Mesendoderm (in vitro differentiated cells): Measurements from ENCODE around the gene SETD3.

Experiments
- DNase-seq: peaks from one replicate; pipeline ENCODE4 v3.0.0; 2013
- H2AK5ac ChIP-seq: 2 replicates; pipeline ENCODE4 v1.6.1; 2013; ENCODE audit warnings: low read length, inconsistent platforms
- H2BK120ac ChIP-seq: 2 replicates; pipeline ENCODE4 v1.6.1; 2013; ENCODE audit warnings: low read depth, mild to moderate bottlenecking, low read length, moderate library complexity, mixed read lengths
- H2BK15ac ChIP-seq: replicated peaks from 2 replicates; pipeline ENCODE4 v1.6.1; 2013; ENCODE audit warnings: low read depth, mild to moderate bottlenecking, moderate library complexity
- H2BK5ac ChIP-seq: 2 replicates; pipeline ENCODE4 v1.6.1; 2013; ENCODE audit warnings: low read length, inconsistent platforms
- H3K18ac ChIP-seq: 2 replicates; pipeline ENCODE4 v1.6.1; 2013; ENCODE audit warnings: mild to moderate bottlenecking, low read length, mixed read lengths
- H3K23ac ChIP-seq: one replicate; pipeline ENCODE4 v1.6.1; 2013; ENCODE audit warnings: low read length
- H3K27ac ChIP-seq: 2 replicates; pipeline ENCODE4 v1.5.1; 2013; ENCODE audit warnings: low read depth, mild to moderate bottlenecking, inconsistent platforms, low read length, moderate library complexity
- H3K27me3 ChIP-seq: 2 replicates; pipeline ENCODE4 v1.6.1; 2013; ENCODE audit warnings: low read length, control low read depth, mild to moderate bottlenecking, inconsistent platforms; ENCODE audit not compliant: insufficient read depth, poor library complexity
- H3K36me3 ChIP-seq: 2 replicates; pipeline ENCODE4 v1.6.1; 2013; ENCODE audit warnings: low read length, inconsistent platforms; ENCODE audit not compliant: control insufficient read depth, insufficient read depth
- H3K4ac ChIP-seq: one replicate; pipeline ENCODE4 v1.6.1; 2013; ENCODE audit warnings: low read depth, mild to moderate bottlenecking, low read length, moderate library complexity
- H3K4me1 ChIP-seq: 2 replicates; pipeline ENCODE4 v1.6.1; 2013; ENCODE audit warnings: low read depth, low read length, inconsistent platforms; ENCODE audit not compliant: control insufficient read depth
- H3K4me2 ChIP-seq: 2 replicates; pipeline ENCODE4 v1.6.1; 2013; ENCODE audit warnings: low read length
- H3K4me3 ChIP-seq: 2 replicates; pipeline ENCODE4 v1.5.1; 2013; ENCODE audit warnings: mild to moderate bottlenecking, low read length
- H3K56ac ChIP-seq: one replicate; pipeline ENCODE4 v1.6.1; 2013; ENCODE audit warnings: low read length
- H3K79me1 ChIP-seq: 2 replicates; pipeline ENCODE4 v1.6.1; 2013; ENCODE audit warnings: low read length, inconsistent platforms
- H3K79me2 ChIP-seq: 2 replicates; pipeline ENCODE4 v1.6.1; 2013; ENCODE audit warnings: mild to moderate bottlenecking, low read length; ENCODE audit not compliant: control insufficient read depth, insufficient read depth
- H3K9ac ChIP-seq: 2 replicates; pipeline ENCODE4 v1.6.1; 2013; ENCODE audit warnings: low read length, inconsistent platforms
- H4K5ac ChIP-seq: one replicate; pipeline ENCODE4 v1.6.1; 2013; ENCODE audit warnings: low read length
- H4K8ac ChIP-seq: one replicate; pipeline ENCODE4 v1.6.1; 2013; ENCODE audit warnings: low read depth, mild to moderate bottlenecking, control low read depth, low read length, moderate library complexity
- WGBS: extraction: QIAGEN DNeasy Blood & Tissue Kit; methylation state at CpG from one replicate; pipeline ENCODE4 v1.1.7; 2013; ENCODE audit warnings: low lambda C conversion rate, missing lambda C conversion rate; ENCODE audit not compliant: insufficient coverage; ENCODE audit errors: extremely low coverage; 5-methylcytosine and 5-hydroxymethylcytosine counted together

Gene SETD3

GRCh38 chr14:99441918-99442317, 38.7 kb downstream of the SETD3 start:
- H3K36me3 ChIP-seq = no peaks in the 10 kb centered on the region

GRCh38 chr14:99441157-99441870, 39.3 kb downstream of the SETD3 start:
- H3K27me3 ChIP-seq = no peaks in the 10 kb centered on the region
- no peak overlapping the region for H3K18ac ChIP-seq
- H3K79me2 ChIP-seq = no peaks in the 10 kb centered on the region
- H3K4me3 ChIP-seq = no peak overlapping the region
- no peak overlapping the region for H2AK5ac ChIP-seq
- H2BK15ac ChIP-seq = no peak overlapping the region
- H2BK5ac ChIP-seq = no peak overlapping the region
- DNase-seq = peak; percentile 75
- H2BK120ac ChIP-seq = no peak overlapping the region
- H3K4me1 ChIP-seq = no peaks in the 10 kb centered on the region
- no peak overlapping the region for H3K56ac ChIP-seq
- H3K9ac ChIP-seq = no peak overlapping the region
- no peak overlapping the region for H4K5ac ChIP-seq
- H3K4me2 ChIP-seq = no peak overlapping the region
- H3K4ac ChIP-seq = no peak overlapping the region
- no CpG with 5 or more reads among the region's 11 CpGs for WGBS
- H4K8ac ChIP-seq = no peak overlapping the region
- no peaks in the 10 kb centered on the region for H3K36me3 ChIP-seq
- H3K23ac ChIP-seq = no peak overlapping the region
- no peak overlapping the region for H3K27ac ChIP-seq
- peaks cover 7% of the 10 kb centered on the region for H3K79me1 ChIP-seq

More at GRCh38 chr14:99441918-99442317, 38.7 kb downstream of the SETD3 start:
- Histone ChIP-seq H4K5ac (no peak overlapping the region), H3K4ac (no peak overlapping the region), H2AK5ac (no peak overlapping the region), H2BK5ac (no peak overlapping the region), H3K27ac (no peak overlapping the region), H3K9ac (no peak overlapping the region), H3K56ac (no peak overlapping the region), H3K79me2 (no peaks in the 10 kb centered on the region), H3K4me1 (no peaks in the 10 kb centered on the region), H3K23ac (no peak overlapping the region), H3K18ac (no peak overlapping the region), H3K79me1 (peaks cover 7% of the 10 kb centered on the region), H4K8ac (no peak overlapping the region), H2BK15ac (no peak overlapping the region), H3K4me3 (no peak overlapping the region), H3K27me3 (no peaks in the 10 kb centered on the region), H3K4me2 (no peak overlapping the region), H2BK120ac (no peak overlapping the region)
- DNase-seq = no peak
- no CpG with 5 or more reads among the region's 7 CpGs for WGBS

- H3K27ac ChIP-seq = no peak overlapping the region
- H4K5ac ChIP-seq = no peak overlapping the region
- H4K8ac ChIP-seq = no peak overlapping the region
- no CpG with 5 or more reads among the region's 14 CpGs for WGBS
- no peaks in the 10 kb centered on the region for H3K36me3 ChIP-seq
- peaks cover 7% of the 10 kb centered on the region for H3K79me1 ChIP-seq
- no peak overlapping the region for H3K18ac ChIP-seq
- H3K4me2 ChIP-seq = no peak overlapping the region
- no peak overlapping the region for H2BK15ac ChIP-seq
- H2BK120ac ChIP-seq = no peak overlapping the region
- no peak overlapping the region for H2AK5ac ChIP-seq
- DNase-seq = no peak
- H3K4me1 ChIP-seq = no peaks in the 10 kb centered on the region
- H3K9ac ChIP-seq = no peak overlapping the region
- no peak overlapping the region for H3K4me3 ChIP-seq
- H3K27me3 ChIP-seq = no peaks in the 10 kb centered on the region
- no peak overlapping the region for H2BK5ac ChIP-seq
- no peak overlapping the region for H3K4ac ChIP-seq
- no peak overlapping the region for H3K23ac ChIP-seq
- H3K56ac ChIP-seq = no peak overlapping the region
- no peaks in the 10 kb centered on the region for H3K79me2 ChIP-seq
These were observed 40.4 kb downstream of the SETD3 start for GRCh38 chr14:99440278-99440677.

GRCh38 chr14:99437706-99438105, 43.0 kb downstream of the SETD3 start:
- Histone ChIP-seq H3K79me2 (no peaks in the 10 kb centered on the region), H3K4me1 (no peaks in the 10 kb centered on the region), H3K36me3 (no peaks in the 10 kb centered on the region), H3K4ac (no peak overlapping the region), H3K27ac (no peak overlapping the region), H4K5ac (no peak overlapping the region), H3K23ac (no peak overlapping the region), H3K4me2 (no peak overlapping the region), H3K4me3 (no peak overlapping the region), H2BK15ac (no peak overlapping the region), H3K56ac (no peak overlapping the region), H4K8ac (no peak overlapping the region), H3K9ac (no peak overlapping the region), H2BK5ac (no peak overlapping the region), H3K27me3 (no peaks in the 10 kb centered on the region), H3K79me1 (peaks cover 7% of the 10 kb centered on the region), H3K18ac (no peak overlapping the region), H2BK120ac (no peak overlapping the region), H2AK5ac (no peak overlapping the region)
- DNase-seq = no peak
- WGBS = no CpG with 5 or more reads among the region's 3 CpGs

- H3K9ac ChIP-seq = no peak overlapping the region
- no peaks in the 10 kb centered on the region for H3K27me3 ChIP-seq
- no peak overlapping the region for H2BK5ac ChIP-seq
- H3K23ac ChIP-seq = no peak overlapping the region
- H3K4me1 ChIP-seq = no peaks in the 10 kb centered on the region
- H2AK5ac ChIP-seq = no peak overlapping the region
- DNase-seq = no peak
- no peak overlapping the region for H2BK120ac ChIP-seq
- no peak overlapping the region for H4K8ac ChIP-seq
- H3K27ac ChIP-seq = no peak overlapping the region
- H3K79me2 ChIP-seq = no peaks in the 10 kb centered on the region
- H3K18ac ChIP-seq = no peak overlapping the region
- H4K5ac ChIP-seq = no peak overlapping the region
- H3K36me3 ChIP-seq = no peaks in the 10 kb centered on the region
- H3K4ac ChIP-seq = no peak overlapping the region
- WGBS = no CpG with 5 or more reads among the region's 14 CpGs
- peaks cover 8% of the 10 kb centered on the region for H3K79me1 ChIP-seq
- no peak overlapping the region for H3K56ac ChIP-seq
- H3K4me3 ChIP-seq = no peak overlapping the region
- no peak overlapping the region for H3K4me2 ChIP-seq
- no peak overlapping the region for H2BK15ac ChIP-seq
These were observed 44.1 kb downstream of the SETD3 start for GRCh38 chr14:99436247-99437180.
